Measurements from ENCODE around the gene TAF11L13. TPM values are rescaled to one million over a fixed set of nuclear protein-coding genes. Genes with fewer than 3 reads are reported as not detected.

Gene TAF11L13
- total RNA-seq, 4 donors from 2014 or later: not detected

- intact Hi-C loops (cut with DNase I; ENCODE audit: low total_unique reads) (no loop called here), in situ Hi-C loops (cut with MboI; ENCODE audit: low pct_ligation_motif_present in 1 of 4, low pct_unique_long_range_greater_than_20kb in 1 of 4, low sequenced_read_pairs in 3 of 4) (no loop called here)
- no peak for DNase-seq
- Histone ChIP-seq H3K36me3 (no peaks in the 10 kb centered on the region), H3K4me1 (no peaks in the 10 kb centered on the region), H3K27ac (no peak overlapping the region), H3K9me3 (no peaks in the 10 kb centered on the region), H3K27me3 (no peaks in the 10 kb centered on the region), H3K4me3 (no peak overlapping the region)
- no peak for TF ChIP-seq POLR2A (IDR thresholded peaks at IDR 0.05)
- no peak for TF ChIP-seq POLR2AphosphoS5 (IDR thresholded peaks at IDR 0.05)
- no peak for TF ChIP-seq EP300 (IDR thresholded peaks at IDR 0.05; ENCODE audit: low read depth)
- TF ChIP-seq CTCF (IDR thresholded peaks at IDR 0.05): no peak
- WGBS, 2 donors (ENCODE audit: low coverage in 1 of 2): 80% methylated on average over 17 of the region's 17 CpGs; no CpG with 5 or more reads in 1 of the 2 donors
Measured at GRCh38 chr5:17614872-17615605, 16.8 kb upstream of the TAF11L13 start.

GRCh38 chr5:17619354-17619753, 12.5 kb upstream of the TAF11L13 start:
- Histone ChIP-seq H3K9me3 (no peaks in the 10 kb centered on the region), H3K4me3 (no peak overlapping the region), H3K36me3 (no peaks in the 10 kb centered on the region), H3K27ac (no peak overlapping the region), H3K27me3 (no peaks in the 10 kb centered on the region), H3K4me1 (no peaks in the 10 kb centered on the region)
- no peak for DNase-seq
- intact Hi-C loops (cut with DNase I; ENCODE audit: low total_unique reads) (no loop called here), in situ Hi-C loops (cut with MboI; ENCODE audit: low pct_ligation_motif_present in 1 of 4, low pct_unique_long_range_greater_than_20kb in 1 of 4, low sequenced_read_pairs in 3 of 4) (no loop called here)
- TF ChIP-seq POLR2AphosphoS5 (IDR thresholded peaks at IDR 0.05): no peak
- no peak for TF ChIP-seq EP300 (IDR thresholded peaks at IDR 0.05; ENCODE audit: low read depth)
- TF ChIP-seq CTCF (IDR thresholded peaks at IDR 0.05): no peak
- TF ChIP-seq POLR2A (IDR thresholded peaks at IDR 0.05): no peak
- WGBS, 2 donors (ENCODE audit: low coverage in 1 of 2): 76 to 82% methylated on average over 3 of the region's 3 CpGs

DNA sequence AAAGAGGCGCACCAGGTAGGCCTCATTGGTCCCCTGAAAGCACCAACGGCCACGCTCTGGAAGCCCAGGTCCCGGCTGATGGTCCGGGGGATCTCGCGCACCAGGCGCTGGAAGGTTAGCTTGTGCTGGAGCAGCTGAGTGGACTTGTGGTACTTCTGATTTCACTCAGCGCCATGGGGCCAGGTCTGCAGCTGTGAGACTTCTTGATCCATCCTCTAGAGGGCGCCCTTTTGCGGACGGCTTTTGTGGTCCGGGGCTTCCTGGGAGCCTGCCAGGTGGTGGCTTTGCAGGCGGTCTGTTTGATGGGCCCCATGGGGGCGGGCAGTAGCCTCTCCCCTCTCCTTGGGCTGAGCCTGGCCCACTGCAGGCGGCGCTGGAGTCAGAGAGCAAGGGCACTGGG, 11.3 kb upstream of the TAF11L13 start:
- intact Hi-C loops (cut with DNase I; ENCODE audit: low total_unique reads): no loop called here
- H3K36me3 ChIP-seq: no peaks in the 10 kb centered on the region
- in situ Hi-C loops (cut with MboI; ENCODE audit: low pct_ligation_motif_present in 1 of 4, low pct_unique_long_range_greater_than_20kb in 1 of 4, low sequenced_read_pairs in 3 of 4): no loop called here
- no peak for DNase-seq
- H3K27ac ChIP-seq: no peak overlapping the region
- no peaks in the 10 kb centered on the region for H3K9me3 ChIP-seq
- 89% methylated on average over 17 of the region's 17 CpGs; no CpG with 5 or more reads in 1 of the 2 donors for WGBS, 2 donors (ENCODE audit: low coverage in 1 of 2)
- no peaks in the 10 kb centered on the region for H3K4me1 ChIP-seq
- no peak overlapping the region for H3K4me3 ChIP-seq
- H3K27me3 ChIP-seq: no peaks in the 10 kb centered on the region
- TF ChIP-seq POLR2A (IDR thresholded peaks at IDR 0.05) (no peak), POLR2AphosphoS5 (IDR thresholded peaks at IDR 0.05) (no peak), CTCF (IDR thresholded peaks at IDR 0.05) (no peak), EP300 (IDR thresholded peaks at IDR 0.05; ENCODE audit: low read depth) (no peak)

DNA sequence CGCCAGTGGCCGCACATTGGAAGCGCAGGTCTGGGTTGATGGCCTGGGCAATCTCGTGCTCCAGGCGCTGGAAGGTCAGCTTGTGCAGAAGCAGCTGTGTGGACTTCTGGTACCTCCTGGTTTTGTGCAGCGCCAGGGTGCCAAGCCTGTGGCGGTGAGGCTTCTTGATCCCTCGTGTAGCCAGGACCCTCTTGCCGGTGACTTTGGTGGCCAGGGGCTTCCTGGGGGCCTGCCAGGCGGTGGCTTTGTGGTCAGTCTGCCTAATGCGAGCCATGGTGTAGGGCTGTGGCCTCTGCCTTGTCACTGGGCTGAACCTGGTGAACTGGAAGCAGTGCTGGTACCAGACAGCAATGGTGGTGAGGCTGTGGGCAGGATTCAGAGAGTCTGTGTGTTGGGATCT, 6.2 kb upstream of the TAF11L13 start:
- Histone ChIP-seq H3K9me3 (no peaks in the 10 kb centered on the region), H3K4me1 (no peaks in the 10 kb centered on the region), H3K36me3 (no peaks in the 10 kb centered on the region), H3K27me3 (no peaks in the 10 kb centered on the region), H3K4me3 (no peak overlapping the region), H3K27ac (no peak overlapping the region)
- TF ChIP-seq EP300 (IDR thresholded peaks at IDR 0.05; ENCODE audit: low read depth) (no peak), CTCF (IDR thresholded peaks at IDR 0.05) (no peak), POLR2A (IDR thresholded peaks at IDR 0.05) (no peak), POLR2AphosphoS5 (IDR thresholded peaks at IDR 0.05) (no peak)
- no peak for DNase-seq
- WGBS, 2 donors (ENCODE audit: low coverage in 1 of 2): 95% methylated on average over 11 of the region's 11 CpGs; no CpG with 5 or more reads in 1 of the 2 donors
- in situ Hi-C loops (cut with MboI; ENCODE audit: low pct_ligation_motif_present in 1 of 4, low pct_unique_long_range_greater_than_20kb in 1 of 4, low sequenced_read_pairs in 3 of 4) (no loop called here), intact Hi-C loops (cut with DNase I; ENCODE audit: low total_unique reads) (no loop called here)
